Suppressor macrophage (primary cell): ENCODE results near the gene PIGA.
A peak's percentile ranks its signal among the peaks of the same experiment; 100 is the strongest.

ENCODE experiments used
- DNase-seq, 4 experiments: peaks; one replicate each; pipeline ENCODE4 v3.0.0-alpha.2; 2020 to 2022
- total RNA-seq, 17 experiments: gene quantifications; one replicate each; lab custom pipeline; 2026; ENCODE audit warnings: mixed read lengths in 6 of 17, inconsistent platforms in 3 of 17; lab: John Stamatoyannopoulos, UW

PIGA gene, protein sequence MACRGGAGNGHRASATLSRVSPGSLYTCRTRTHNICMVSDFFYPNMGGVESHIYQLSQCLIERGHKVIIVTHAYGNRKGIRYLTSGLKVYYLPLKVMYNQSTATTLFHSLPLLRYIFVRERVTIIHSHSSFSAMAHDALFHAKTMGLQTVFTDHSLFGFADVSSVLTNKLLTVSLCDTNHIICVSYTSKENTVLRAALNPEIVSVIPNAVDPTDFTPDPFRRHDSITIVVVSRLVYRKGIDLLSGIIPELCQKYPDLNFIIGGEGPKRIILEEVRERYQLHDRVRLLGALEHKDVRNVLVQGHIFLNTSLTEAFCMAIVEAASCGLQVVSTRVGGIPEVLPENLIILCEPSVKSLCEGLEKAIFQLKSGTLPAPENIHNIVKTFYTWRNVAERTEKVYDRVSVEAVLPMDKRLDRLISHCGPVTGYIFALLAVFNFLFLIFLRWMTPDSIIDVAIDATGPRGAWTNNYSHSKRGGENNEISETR
- total RNA-seq, result 12.8 to 39.8 (median 23.6) reads per million in 17 experiments

DNA sequence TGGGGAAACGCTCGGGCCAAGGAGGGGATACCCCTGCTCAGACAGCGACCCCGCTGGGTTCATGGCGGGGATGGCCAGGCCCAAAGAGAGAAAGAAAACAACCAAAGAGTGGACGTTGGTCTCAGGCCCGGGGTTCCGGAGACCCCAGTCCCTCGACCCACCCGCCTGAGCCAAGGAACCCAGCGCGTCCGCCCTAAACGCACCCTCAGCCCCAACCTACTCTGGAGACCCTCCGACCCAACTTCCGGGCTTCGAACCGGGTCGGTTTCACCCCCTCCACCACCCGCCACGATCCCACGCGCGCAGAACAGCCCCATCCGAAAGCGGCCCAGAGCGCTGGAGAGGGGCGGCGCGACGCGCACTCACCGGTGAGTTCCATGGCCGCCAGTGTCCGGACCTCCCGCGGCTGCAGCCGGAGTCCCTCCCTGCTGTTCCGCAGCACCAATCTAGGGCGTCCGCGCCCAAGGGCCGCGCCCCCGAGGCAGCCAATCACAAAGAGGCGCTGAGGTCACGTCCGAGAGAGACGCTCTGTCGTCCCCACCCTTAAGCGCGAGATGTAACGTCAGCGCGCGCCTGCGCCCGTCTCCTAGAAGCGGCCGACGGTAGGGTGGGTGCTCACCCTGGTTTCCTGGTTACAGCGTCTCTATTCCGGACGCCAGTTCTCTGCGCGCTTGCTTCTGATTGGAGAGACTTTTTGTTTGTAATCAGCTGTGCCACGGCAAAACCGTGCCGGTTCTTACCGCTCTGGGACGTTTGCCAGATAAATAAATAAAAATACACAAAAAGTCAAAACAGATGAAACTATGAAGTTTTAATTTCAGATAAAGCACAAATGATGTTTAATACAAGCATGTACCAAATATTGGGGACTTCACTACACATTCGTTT, at the start of gene PIGA:
PIGA (minus strand) TSS at position 389 of the 888 bp plus-strand sequence. CDS start 3,593 bp downstream, outside the sequence.
- DNase-seq, result peak; percentile 95 to 97 (median 96)

DNA sequence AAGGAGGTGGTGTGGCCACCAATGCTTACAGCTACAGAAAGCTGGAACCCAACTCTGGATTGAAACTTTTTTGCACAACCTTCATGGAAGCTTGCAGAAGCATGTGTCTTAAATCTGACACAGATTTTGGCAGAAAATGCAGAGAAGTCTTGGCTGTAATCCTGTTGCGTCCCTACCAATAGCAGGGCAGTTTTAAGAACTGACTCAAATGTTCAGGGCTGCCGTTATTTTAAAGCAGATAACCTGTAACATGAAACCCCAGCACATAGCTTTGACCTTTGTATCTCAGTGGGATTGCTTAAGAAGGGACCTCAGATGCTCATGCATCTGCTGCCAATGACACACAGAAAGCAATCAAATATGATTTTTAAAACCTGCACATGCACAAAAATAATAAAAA, 49.0 kb upstream of the PIGA start, which contains the start of gene VEGFD:
VEGFD (minus strand) TSS at position 110 of the 400 bp plus-strand sequence. CDS start 467 bp downstream, outside the sequence.
- DNase-seq, result no peak

DNA sequence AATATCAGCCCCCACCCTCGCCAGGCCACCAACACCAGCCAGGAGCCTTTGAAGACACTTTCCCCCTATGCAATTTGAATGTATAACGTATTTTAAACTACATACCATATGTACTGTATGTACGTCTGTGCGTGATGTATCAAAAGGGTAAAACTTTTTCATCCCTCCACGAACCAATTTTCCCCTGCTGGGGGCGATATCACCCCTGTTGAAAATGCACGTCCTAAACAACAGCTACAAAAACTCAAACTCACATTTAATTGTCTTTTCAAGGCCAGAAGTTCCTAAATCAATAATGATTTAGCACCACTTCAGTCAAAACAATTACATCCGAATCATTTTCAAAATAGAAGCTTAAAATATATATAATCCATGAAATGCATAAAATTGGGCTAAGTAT, 47.5 kb upstream of the PIGA start:
- no peak for DNase-seq

DNA sequence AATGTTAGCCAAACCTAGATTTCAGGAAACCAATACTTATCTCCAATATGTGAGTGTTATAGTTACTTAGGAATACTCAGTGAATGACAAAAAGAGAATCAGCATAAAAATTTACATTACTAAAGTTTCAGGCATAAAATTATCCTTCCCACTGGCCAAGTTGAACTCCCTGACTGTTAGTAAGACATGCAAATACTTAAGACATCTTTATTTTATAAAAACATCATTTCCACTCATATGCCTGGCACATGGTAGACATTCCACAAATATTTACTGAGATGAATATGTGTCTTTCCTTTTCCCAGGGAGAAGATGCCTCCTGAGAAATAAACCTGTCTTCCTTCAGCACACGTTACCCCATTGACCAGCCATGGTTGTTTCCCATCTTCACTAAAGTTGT, 41.6 kb upstream of the PIGA start:
- no peak for DNase-seq

DNA sequence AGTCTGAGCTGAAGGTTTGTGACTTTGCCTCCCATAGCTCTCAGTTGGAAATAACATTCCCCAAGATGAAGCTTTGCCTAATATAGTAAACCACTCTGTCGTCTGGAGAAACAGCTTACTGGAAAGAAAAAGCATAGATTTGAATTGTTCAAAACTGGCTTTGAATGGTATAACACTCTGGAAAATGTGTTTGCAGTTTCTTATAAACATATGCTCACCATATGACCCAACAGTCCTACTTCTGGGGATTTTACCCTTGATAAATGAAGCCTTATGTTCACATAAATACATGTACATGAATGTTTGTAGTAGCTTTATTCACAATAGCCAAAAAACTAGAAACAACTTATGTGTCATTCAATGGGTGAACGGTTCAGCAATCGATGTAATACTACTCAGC, 38.7 kb upstream of the PIGA start:
- no peak for DNase-seq

DNA sequence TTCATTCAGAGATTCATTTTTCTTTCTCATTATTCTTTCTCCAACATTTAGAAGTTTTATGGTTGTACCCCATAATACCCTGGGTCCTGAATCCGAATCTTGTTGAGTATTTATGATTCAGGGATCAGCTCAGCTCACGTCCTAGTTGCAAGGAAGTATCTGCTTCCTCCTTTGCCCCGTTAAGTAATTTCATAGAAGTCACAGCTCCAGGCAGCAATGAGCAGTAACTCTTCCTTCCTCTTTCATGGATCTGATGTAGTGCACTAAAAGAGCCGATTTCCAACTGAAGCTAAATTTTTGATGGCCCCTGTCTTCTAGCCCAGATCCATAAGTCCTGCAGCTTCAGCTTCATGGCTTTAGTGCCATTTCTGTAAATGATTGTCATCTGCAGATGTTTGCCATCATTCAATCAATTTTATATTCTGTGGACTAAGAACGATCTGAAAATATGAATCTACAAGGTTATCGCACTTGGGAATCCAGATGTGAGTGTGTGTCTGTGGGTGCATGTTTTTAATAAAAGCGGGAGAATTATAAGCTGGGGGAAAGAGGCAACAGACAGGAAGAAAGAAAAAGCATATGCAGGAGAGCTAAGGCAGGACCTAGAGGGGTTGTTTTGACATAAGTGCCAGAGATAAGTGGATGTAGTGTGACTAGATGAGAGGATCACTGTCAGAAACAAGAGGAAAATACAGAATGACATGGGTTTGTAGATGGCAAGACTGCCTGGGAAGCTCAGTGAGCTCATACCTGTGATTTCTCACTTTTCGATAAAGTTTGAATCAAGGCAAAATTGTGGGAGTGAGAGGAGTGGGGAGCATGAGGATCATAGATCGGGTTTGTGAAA, 31.4 kb upstream of the PIGA start:
- peak; percentile 37 to 70 (median 51) for DNase-seq

DNA sequence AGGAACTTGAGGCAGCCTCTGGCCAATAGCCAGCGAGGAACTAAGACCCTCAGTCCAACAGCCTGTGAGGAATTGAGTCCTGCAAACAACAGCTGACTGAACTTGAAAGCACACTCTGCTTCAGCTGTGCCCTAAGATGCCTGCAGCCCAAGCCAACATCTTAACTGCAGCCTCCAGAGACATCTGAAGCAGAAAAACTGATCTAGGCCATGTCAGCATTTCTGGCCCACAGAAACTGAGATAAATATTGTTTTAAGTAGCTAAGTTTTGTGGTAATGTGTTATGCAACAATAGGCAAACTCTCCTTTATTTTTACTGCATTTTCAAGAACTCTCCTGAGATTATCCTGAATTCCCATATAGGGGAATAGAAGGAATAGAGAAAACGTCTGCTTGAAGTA, 24.4 kb upstream of the PIGA start:
- DNase-seq, result no peak

DNA sequence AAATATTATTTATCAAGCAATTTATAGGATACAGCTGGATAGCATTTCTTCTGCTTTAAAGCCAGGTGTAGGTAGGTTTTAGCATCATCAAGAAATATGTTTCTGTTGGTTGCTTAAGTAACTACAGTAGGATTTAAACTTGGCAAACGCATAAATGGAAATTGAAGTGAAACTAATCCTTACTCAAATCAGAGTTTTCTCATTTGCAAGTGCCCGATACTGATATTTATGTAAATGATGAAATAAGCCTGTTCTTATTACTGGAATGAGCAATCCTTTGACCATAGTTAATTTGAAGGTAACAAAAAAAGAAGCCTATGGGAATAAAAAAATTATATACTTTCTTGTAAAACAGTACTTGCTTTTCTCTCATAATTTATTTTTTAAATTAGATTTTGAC, 23.2 kb upstream of the PIGA start:
- DNase-seq, result no peak

DNA sequence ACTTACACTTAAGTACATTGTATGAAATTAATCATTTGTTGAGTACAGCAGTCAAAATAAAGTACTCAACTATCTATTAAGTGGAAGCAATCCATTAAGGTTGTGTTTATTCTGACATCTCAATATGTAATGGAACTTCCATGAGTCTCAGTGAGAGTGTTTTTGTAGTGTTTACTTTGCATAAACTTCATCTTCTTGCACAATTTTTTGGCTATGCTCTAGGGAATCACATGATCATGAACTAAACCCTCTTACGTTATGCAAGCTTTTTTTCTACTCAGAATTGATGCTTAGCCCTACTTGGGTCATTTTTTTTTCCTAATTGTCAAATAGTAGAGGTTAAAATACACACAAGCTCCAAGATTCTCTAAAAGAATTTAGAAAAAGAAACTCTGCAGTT, 21.1 kb upstream of the PIGA start:
- peak; percentile 3 to 69 (median 36) for DNase-seq

DNA sequence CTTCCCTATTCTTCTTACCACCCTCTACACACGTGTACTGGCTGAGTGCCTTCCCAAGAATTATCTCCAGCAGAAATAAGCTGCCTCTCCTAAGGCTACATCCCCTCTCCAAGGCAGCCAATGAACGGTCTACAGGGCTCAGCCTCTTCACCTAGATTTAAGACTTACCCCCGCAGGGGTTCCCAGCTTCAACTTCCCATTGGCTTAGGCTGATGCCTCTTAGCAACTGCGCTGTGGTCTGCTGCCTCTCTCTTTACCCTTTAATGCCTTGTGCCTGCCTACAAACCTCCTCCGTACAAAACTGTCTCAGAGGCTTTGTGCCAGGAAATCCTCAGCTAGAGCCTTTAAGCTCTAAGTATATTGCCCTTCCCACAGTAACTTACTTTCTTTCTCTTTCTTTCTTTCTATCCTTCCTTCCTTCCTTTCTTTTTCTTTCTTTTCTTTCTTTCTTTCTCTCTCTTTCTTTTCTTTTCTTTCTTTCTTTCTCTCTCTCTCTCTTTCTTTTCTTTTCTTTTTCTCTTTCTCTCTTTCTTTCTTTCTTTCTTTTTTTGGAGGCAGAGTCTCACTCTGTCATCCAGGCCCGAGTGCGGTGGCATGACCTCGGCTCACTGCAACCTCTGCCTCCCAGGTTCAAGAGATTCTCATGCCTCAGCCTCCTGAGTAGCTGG, 15.1 kb upstream of the PIGA start:
- DNase-seq, result peak; percentile 2 to 19 (median 8)

DNA sequence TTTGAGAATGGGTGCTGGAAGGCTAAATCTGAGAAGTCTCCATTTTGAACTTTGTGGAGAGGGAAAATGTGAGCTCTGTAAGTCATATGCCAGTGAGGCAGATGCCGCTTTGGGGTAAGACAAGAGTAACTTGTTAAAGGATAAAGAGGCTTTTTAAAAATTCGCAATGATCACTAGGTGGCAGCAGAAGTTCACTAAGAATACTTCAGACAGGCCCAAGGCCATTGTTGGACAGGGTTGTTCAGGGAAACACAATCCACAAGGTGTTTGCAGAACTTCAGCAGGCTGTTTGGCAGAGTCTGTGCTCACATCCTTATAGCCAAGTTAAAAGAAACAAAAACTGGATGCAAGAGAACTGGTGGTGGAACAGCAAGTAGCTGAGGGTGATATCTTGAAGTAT, 13.7 kb upstream of the PIGA start:
- DNase-seq, result peak; percentile 53 to 76 (median 70)

DNA sequence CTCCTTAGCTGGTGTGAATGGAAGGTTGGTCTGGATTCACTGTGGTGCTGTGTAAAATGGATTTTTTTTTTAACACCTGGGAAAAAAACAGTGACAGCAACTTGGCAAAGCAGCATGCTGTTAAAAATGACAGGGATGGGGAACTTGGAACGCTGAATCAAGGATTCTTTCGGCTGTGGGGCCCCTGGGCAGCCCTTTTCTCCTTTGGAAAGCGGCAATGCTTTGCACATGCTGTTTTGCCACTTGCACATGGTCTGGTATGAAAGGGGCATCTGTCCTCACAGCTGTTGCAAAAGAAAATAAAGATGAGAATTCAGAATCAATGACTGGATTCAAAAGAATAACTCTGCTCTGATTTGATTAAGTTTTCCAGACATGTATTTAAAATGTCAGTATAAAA, 10.7 kb upstream of the PIGA start:
- DNase-seq, result no peak

DNA sequence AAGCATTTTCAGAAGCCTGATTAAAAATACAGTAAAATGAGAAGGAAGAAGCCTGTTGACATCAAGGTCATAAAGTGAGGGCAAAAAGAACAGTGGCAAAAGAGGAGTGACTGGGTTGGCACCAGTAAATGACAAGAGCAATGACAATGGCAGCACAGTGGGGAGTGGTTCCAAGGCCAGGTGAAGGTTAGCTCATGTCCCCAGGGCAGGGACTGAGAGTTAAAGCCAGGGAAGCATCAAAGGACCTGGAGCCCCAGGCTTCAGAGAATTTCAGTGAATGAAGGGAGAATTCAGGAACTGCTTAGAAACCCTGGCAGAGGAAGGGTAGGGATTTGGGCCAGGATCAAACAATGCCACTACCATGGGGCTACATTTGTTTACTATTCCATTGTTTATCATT, 8.8 kb upstream of the PIGA start:
- DNase-seq, result no peak

DNA sequence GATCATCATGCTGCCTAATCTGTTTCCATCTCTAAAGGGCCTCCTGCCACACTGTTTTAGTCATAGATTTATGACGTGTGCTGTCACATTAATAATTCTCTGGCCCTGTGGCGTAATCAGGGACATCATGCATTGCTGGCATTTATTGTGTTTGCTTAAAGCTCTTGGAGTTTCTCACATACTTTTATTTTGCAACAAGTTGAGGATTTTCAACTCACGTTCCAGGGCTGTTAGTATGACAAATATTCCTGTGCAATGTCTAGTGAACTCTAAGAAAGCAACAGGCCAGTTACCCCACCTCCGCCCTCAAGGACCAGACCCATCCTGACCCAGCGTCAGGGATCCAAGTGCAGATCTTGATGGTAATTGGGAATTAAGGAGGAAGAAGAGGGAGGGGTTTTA, 7.8 kb upstream of the PIGA start:
- DNase-seq, result no peak

DNA sequence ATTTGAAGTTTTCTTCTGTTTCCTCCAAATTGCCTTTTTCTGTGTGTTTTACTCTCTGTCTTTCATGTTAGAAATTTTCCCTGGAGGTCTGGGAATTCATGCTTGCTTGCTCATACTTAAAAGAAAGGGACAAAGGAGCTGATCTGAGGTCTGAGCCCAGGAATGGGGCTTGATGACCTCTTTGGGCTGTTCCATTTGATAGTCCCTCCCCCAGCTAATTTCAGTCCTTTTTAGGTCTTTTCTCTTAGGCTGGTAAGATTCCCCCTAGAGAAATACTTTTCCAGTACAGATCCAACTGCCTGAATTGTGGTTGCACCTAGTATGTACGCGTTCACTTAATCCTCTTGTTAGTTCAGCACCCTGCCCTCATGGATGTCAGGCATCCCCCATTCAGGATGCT, 5.5 kb upstream of the PIGA start:
- DNase-seq, result no peak

DNA sequence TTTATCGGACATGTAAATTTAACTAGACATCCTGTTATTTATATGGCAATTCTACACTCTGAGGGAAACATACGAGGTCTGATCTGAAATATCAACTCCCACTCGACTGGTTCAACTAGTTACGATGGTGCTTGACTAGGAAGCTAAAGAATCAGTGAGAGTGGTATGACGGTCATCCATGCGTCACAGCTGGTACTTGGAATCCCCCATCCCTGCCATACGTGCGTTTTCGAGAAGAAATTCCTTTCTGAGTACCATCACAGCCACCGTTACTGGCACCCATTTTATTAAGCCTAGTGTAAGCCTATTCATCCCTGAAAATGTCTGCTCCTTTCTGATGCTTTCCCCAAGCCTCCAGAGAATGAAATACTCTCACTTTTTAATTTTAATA, 695 bp upstream of the PIGA start:
- DNase-seq, result peak; percentile 26 to 65 (median 49)

DNA sequence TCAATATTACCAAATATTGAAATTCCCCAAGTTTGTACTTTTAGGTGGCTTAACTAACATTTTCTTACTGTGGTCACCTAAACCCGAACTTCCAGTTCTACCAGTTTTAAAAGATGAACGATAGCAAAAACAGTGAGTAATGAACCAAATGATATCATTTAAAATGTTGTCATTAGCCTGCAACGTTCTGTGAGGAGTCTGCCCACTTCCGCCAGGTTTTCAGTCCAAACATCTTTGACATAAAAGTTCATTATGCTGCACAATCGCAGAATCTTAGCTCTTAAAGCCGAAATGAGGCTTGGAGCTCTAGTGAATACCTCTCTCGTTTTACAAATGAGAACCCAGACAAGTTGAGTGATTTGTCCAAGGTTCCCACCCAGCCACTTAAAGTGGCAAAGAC, 762 bp downstream of the PIGA start:
- peak; percentile 5 to 36 (median 18) for DNase-seq

DNA sequence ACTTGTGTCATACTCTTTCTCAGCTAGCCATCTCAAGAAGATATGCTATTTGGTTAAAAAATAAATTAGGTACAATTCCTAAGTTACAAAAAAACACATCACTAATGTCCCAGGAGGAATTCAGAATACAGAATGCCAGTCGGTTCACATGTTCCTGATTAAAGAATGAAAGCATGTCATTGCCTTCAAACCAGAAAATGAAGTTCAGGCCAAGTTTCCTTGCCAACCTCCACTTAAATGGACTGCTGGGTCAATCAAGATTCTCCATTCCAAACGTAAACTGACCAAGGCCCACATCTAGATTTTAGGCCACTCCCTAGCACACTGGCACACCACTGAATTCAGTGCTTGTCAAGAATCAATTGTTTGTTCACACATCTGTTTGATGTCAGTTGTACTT, 6.5 kb downstream of the PIGA start:
- no peak for DNase-seq

DNA sequence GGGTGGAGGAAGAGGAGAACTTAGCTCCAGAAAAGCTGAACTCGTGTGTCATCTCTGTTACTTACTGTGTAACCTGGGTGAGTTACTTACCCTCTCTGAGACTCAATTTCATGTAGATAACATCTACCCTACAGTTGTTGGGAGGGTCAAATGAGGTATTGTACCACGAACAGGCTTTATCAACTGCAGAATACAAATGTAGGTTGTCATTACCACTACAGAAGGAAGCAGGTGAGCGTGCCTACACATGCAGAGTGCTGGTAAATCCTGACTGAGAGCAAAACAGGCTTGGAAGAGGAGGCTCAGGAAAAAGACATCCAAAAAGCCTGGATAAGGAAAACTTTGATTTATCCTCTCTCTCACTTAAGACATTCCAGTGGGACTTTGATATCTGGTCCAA, 7.2 kb downstream of the PIGA start:
- no peak for DNase-seq

DNA sequence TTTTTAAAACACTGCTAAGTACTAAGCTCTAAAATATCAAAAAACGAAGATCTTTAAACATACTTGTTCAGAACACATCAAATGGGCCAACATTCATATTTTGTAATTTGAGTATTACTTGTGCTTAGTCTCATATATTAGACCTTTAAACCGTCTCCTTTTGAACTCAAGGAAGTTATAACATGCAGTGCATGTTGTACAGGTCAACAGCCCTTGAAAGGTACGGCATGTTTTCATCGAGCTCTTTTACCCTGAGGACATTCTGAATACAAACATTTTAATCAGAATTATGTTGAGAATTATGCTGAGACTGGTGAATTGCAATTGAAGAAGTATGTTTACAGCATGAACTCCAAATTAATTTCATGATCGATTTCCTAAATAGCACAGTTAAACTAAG, 12.9 kb downstream of the PIGA start:
- no peak for DNase-seq

DNA sequence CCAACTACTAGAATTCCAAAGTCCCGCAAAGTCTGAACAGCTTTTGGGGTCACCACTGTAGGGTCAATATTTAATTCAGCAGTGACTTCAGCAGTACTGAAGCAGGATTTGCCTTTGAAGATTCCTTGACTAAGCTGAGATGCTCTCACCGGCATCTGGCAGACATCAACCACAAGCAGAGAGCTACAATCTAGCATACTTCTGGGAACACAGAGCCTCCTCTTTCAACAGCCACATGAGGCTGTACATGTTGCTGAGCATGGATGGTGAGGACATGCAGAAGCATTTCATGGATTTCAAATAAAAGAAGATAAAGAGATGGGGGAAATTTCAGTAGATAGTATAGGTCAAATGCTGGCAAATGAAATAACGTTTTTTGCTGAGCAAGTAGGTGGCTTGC, 13.3 kb downstream of the PIGA start:
- no peak for DNase-seq

DNA sequence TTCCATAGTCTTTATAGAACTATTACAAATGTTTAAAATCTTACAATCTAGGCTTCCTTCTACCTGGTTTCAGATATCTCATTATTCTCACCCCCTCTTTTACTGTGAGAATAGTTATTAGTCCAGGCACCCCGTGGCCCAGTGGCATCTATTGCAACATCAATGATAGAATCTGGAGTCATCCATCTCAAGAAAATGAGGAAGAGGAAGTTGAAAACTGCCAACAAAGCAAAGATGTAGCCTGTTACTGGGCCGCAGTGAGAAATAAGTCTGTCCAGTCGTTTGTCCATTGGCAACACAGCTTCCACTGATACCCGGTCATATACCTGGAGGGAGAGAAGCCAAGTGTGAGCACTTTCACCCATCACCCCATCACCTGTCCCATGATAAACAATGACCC, 13.9 kb downstream of the PIGA start:
- peak; percentile 63 to 86 (median 79) for DNase-seq
